HCT116 (cell line): ENCODE measurements around the gene IL36RN. TPM values are rescaled to one million over a fixed set of nuclear protein-coding genes. Genes with fewer than 3 reads are reported as not detected.

Experiments used
- ATAC-seq: fragments of 200-7000 bp; cut with Tn5 transposase; 2 replicates; pipeline ENCODE4 v1.9.1; 2020; ENCODE audit warnings: mild to moderate bottlenecking, moderate library complexity
- BruUV-seq: library from RNA; stranded (reverse); fragments of 400-500 nt; replicated peaks from 2 replicates; lab custom pipeline; 2021; lab: Mats Ljungman, UMichigan
- CTCF ChIA-PET: fragments of 300-600 bp; sonication (Branson Sonifier 250); formaldehyde crosslinking; loops from one replicate; lab custom pipeline; 2021; ENCODE audit warnings: antibody characterized with exemption; lab: Charles Lee
- POLR2A ChIA-PET: fragments of 300-600, 350-600 bp; sonication (Branson Sonifier 250); formaldehyde crosslinking; loops from one replicate; lab custom pipeline; 2021; ENCODE audit warnings: antibody characterized with exemption; lab: Charles Lee
- RAD21 ChIA-PET, 2 experiments: fragments of 300-600 bp; sonication (Branson Sonifier 250); formaldehyde crosslinking; loops; one replicate each; lab custom pipeline; 2023; ENCODE audit warnings: low total read pairs in 2 of 2; ENCODE audit not compliant: uncharacterized antibody in 2 of 2, unreplicated experiment in 2 of 2, low non-redundant PET in 1 of 2; lab: Charles Lee
- DNase-seq: peaks from one replicate; pipeline ENCODE4 v3.0.0-alpha.2; 2010; ENCODE audit warnings: low read depth, low spot score
- H2AFZ ChIP-seq: fragments of 200-600 bp; shearing (Covaris generic), sonication (generic); 2 replicates; pipeline ENCODE4 v1.6.1; 2017; ENCODE audit warnings: low read depth, mixed run types, mixed read lengths, antibody characterized with exemption, low read length; ENCODE audit not compliant: poor library complexity, severe bottlenecking
- H3K27ac ChIP-seq: 2 replicates; pipeline ENCODE4 v1.5.1; 2012; ENCODE audit warnings: low read depth, low read length
- H3K27me3 ChIP-seq: fragments of 200-600 bp; sonication (generic); 2 replicates; pipeline ENCODE4 v1.6.1; 2016; ENCODE audit warnings: mixed run types, low read length, mixed read lengths; ENCODE audit not compliant: insufficient read depth
- H3K36me3 ChIP-seq, 2 experiments: fragments of 200-500 bp in 1 of 2; fragments of 200-600 bp in 1 of 2; sonication (Bioruptor generic) in 1 of 2; sonication (generic) in 1 of 2; 2 replicates each; pipeline versions ENCODE4 v1.5.1 to v1.6.1; 2014 to 2016; ENCODE audit warnings: low read length in 2 of 2, inconsistent platforms in 1 of 2, mixed read lengths in 1 of 2, mixed run types in 1 of 2; ENCODE audit not compliant: insufficient read depth in 2 of 2, control insufficient read depth in 1 of 2
- H3K4me1 ChIP-seq, 2 experiments: fragments of 200-600 bp in 1 of 2; sonication (generic) in 1 of 2; 2 replicates each; pipeline versions ENCODE4 v1.5.1 to v1.6.1; 2012 to 2017; ENCODE audit warnings: low read length in 2 of 2, inconsistent platforms in 1 of 2, mild to moderate bottlenecking in 1 of 2, mixed read lengths in 1 of 2, mixed run types in 1 of 2, moderate library complexity in 1 of 2; ENCODE audit not compliant: insufficient read depth in 2 of 2, control insufficient read depth in 1 of 2
- H3K4me2 ChIP-seq: fragments of 200-600 bp; sonication (generic); 2 replicates; pipeline ENCODE4 v1.6.1; 2017; ENCODE audit warnings: mixed run types, low read length, mixed read lengths
- H3K4me3 ChIP-seq, 2 experiments: fragments of 200-600 bp in 1 of 2; sonication (generic) in 1 of 2; replicated peaks in 1 of 2; 2 replicates each; pipeline ENCODE4 v1.5.1; 2011 to 2016; ENCODE audit warnings: low read length in 2 of 2, control low read depth in 1 of 2, low read depth in 1 of 2, mild to moderate bottlenecking in 1 of 2, mixed read lengths in 1 of 2, mixed run types in 1 of 2
- H3K79me2 ChIP-seq: fragments of 200-600 bp; sonication (generic); 2 replicates; pipeline ENCODE4 v1.6.1; 2017; ENCODE audit warnings: mild to moderate bottlenecking, mixed run types, low read length, moderate library complexity, mixed read lengths; ENCODE audit not compliant: insufficient read depth
- H3K9ac ChIP-seq: fragments of 200-600 bp; sonication (generic); 2 replicates; pipeline ENCODE4 v1.6.1; 2016; ENCODE audit warnings: low read length, mixed read lengths
- H3K9me2 ChIP-seq: fragments of 200-600 bp; sonication (generic), shearing (Covaris generic); 2 replicates; pipeline ENCODE4 v1.6.1; 2017; ENCODE audit warnings: mixed run types, mild to moderate bottlenecking, moderate library complexity; ENCODE audit not compliant: insufficient read depth
- H3K9me3 ChIP-seq, 2 experiments: fragments of 200-500 bp in 1 of 2; fragments of 200-600 bp in 1 of 2; sonication (Bioruptor generic) in 1 of 2; sonication (generic) in 1 of 2; 2 replicates each; pipeline ENCODE4 v1.6.1; 2014 to 2017; ENCODE audit warnings: low read length in 2 of 2, mixed read lengths in 2 of 2, inconsistent platforms in 1 of 2, low read depth in 1 of 2, mild to moderate bottlenecking in 1 of 2, mixed run types in 1 of 2, moderate library complexity in 1 of 2; ENCODE audit not compliant: control insufficient read depth in 1 of 2, insufficient read depth in 1 of 2
- H4K20me1 ChIP-seq: fragments of 200-600 bp; sonication (generic), shearing (Covaris generic); 2 replicates; pipeline ENCODE4 v1.6.1; 2017; ENCODE audit warnings: mixed run types, mild to moderate bottlenecking, moderate library complexity; ENCODE audit not compliant: insufficient read depth
- CEBPB ChIP-seq: IDR thresholded peaks from 2 replicates; pipeline ENCODE4 v1.6.1; 2012; ENCODE audit warnings: low read depth
- EGR1 ChIP-seq: IDR thresholded peaks from 2 replicates; pipeline ENCODE4 v1.6.1; 2012; ENCODE audit warnings: low read depth
- ELF1 ChIP-seq: IDR thresholded peaks from 2 replicates; pipeline ENCODE4 v1.6.1; 2012; ENCODE audit warnings: low read depth, borderline replicate concordance
- EZH2phosphoT487 ChIP-seq: fragments of 200-600 bp; IDR thresholded peaks from 2 replicates; pipeline ENCODE4 v1.6.1; 2018; ENCODE audit warnings: antibody characterized with exemption, borderline replicate concordance
- FOSL1 ChIP-seq: IDR thresholded peaks from 2 replicates; pipeline ENCODE4 v1.6.1; 2012; ENCODE audit warnings: low read depth
- JUND ChIP-seq: IDR thresholded peaks from 2 replicates; pipeline ENCODE4 v1.6.1; 2012
- MAX ChIP-seq: IDR thresholded peaks from 2 replicates; pipeline ENCODE4 v1.6.1; 2012
- SP1 ChIP-seq: IDR thresholded peaks from 2 replicates; pipeline ENCODE4 v1.6.1; 2012; ENCODE audit warnings: low read depth
- SRF ChIP-seq: IDR thresholded peaks from 2 replicates; pipeline ENCODE4 v1.6.1; 2012; ENCODE audit warnings: low read depth
- intact Hi-C: fragments of 100-400 bp; cut with micrococcal nuclease; formaldehyde crosslinking; loops from 2 replicates; pipeline ENCODE4 v1.10.0; 2022
- total RNA-seq: library from RNA; stranded (reverse); gene quantifications from one replicate; pipeline ENCODE4 v1.2.1, GENCODE V29; 2021; ENCODE audit not compliant: unreplicated experiment
- TF ChIP-seq, protein P1 (sequence below): IDR thresholded peaks from 2 replicates; pipeline ENCODE4 v1.6.1; 2012; ENCODE audit warnings: low read depth
- TF ChIP-seq, protein P2 (sequence below): IDR thresholded peaks from 2 replicates; pipeline ENCODE4 v1.6.1; 2011; ENCODE audit warnings: mild to moderate bottlenecking, low read length, moderate library complexity; ENCODE audit not compliant: insufficient replicate concordance; ENCODE audit errors: extremely low read depth
- TF ChIP-seq, protein P3 (sequence below): IDR thresholded peaks from 2 replicates; pipeline ENCODE4 v1.6.1; 2012

Gene IL36RN
- total RNA-seq, 1 experiment from 2014 or later: not detected

GRCh38 chr2:113098532-113098931 is 39.5 kb downstream of the IL36RN start (continued):
- TF ChIP-seq, protein P1, sequence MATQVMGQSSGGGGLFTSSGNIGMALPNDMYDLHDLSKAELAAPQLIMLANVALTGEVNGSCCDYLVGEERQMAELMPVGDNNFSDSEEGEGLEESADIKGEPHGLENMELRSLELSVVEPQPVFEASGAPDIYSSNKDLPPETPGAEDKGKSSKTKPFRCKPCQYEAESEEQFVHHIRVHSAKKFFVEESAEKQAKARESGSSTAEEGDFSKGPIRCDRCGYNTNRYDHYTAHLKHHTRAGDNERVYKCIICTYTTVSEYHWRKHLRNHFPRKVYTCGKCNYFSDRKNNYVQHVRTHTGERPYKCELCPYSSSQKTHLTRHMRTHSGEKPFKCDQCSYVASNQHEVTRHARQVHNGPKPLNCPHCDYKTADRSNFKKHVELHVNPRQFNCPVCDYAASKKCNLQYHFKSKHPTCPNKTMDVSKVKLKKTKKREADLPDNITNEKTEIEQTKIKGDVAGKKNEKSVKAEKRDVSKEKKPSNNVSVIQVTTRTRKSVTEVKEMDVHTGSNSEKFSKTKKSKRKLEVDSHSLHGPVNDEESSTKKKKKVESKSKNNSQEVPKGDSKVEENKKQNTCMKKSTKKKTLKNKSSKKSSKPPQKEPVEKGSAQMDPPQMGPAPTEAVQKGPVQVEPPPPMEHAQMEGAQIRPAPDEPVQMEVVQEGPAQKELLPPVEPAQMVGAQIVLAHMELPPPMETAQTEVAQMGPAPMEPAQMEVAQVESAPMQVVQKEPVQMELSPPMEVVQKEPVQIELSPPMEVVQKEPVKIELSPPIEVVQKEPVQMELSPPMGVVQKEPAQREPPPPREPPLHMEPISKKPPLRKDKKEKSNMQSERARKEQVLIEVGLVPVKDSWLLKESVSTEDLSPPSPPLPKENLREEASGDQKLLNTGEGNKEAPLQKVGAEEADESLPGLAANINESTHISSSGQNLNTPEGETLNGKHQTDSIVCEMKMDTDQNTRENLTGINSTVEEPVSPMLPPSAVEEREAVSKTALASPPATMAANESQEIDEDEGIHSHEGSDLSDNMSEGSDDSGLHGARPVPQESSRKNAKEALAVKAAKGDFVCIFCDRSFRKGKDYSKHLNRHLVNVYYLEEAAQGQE: no peak
- TF ChIP-seq JUND (no peak), SRF (no peak), MAX (no peak)

DNA sequence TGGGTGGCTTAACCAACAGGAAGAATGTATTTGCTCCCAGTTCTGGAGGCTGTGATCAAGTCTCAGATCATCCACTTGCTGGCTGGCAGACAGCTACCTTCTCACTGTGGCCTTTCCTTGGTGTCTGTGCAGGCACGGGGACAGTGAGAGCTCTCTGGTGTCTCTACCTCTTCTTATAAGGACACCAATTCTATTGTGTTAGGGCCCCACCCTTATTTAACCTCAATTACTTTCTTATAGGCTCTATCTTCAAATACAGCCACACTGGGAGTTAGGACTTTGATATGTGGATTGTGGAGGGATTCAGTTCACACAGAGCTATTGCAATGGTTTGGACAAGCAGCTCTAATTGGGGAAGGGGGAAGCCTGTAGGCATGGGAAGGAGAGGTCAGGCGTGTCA is 43.1 kb downstream of the IL36RN start:
- H3K27me3 ChIP-seq: no peaks in the 10 kb centered on the region
- no peaks in the 10 kb centered on the region for H3K4me1 ChIP-seq
- no peak overlapping the region for H3K4me2 ChIP-seq
- no peak overlapping the region for H2AFZ ChIP-seq
- H3K79me2 ChIP-seq: no peaks in the 10 kb centered on the region
- intact Hi-C loops: no loop called here
- no peak for ATAC-seq
- H3K36me3 ChIP-seq: no peaks in the 10 kb centered on the region
- BruUV-seq: no TSS peak
- H3K4me3 ChIP-seq: no peak overlapping the region
- no peak overlapping the region for H3K9ac ChIP-seq
- no peak for TF ChIP-seq FOSL1
- no peak for TF ChIP-seq CEBPB
- TF ChIP-seq, protein P1: no peak
- TF ChIP-seq, protein P2, sequence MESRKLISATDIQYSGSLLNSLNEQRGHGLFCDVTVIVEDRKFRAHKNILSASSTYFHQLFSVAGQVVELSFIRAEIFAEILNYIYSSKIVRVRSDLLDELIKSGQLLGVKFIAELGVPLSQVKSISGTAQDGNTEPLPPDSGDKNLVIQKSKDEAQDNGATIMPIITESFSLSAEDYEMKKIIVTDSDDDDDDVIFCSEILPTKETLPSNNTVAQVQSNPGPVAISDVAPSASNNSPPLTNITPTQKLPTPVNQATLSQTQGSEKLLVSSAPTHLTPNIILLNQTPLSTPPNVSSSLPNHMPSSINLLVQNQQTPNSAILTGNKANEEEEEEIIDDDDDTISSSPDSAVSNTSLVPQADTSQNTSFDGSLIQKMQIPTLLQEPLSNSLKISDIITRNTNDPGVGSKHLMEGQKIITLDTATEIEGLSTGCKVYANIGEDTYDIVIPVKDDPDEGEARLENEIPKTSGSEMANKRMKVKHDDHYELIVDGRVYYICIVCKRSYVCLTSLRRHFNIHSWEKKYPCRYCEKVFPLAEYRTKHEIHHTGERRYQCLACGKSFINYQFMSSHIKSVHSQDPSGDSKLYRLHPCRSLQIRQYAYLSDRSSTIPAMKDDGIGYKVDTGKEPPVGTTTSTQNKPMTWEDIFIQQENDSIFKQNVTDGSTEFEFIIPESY: no peak
- TF ChIP-seq EGR1: no peak
- TF ChIP-seq SP1: no peak
- TF ChIP-seq ELF1: no peak
- no peak for TF ChIP-seq EZH2phosphoT487
- TF ChIP-seq, protein P3, sequence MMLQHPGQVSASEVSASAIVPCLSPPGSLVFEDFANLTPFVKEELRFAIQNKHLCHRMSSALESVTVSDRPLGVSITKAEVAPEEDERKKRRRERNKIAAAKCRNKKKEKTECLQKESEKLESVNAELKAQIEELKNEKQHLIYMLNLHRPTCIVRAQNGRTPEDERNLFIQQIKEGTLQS: no peak
- no peak for TF ChIP-seq SRF
- TF ChIP-seq, all 23 proteins: peak for 0
- ChIA-PET POLR2A (no interaction called here), RAD21 (no interaction called here), CTCF (interaction anchor here (1.0 kb wide), 1 partner anchor 36 kb away, joined by 3 read pairs; no protein-coding TSS in a partner anchor)
- H3K9me3 ChIP-seq: no peaks in the 10 kb centered on the region
- H3K27ac ChIP-seq: no peak overlapping the region
- DNase-seq: no peak
- H4K20me1 ChIP-seq: no peaks in the 10 kb centered on the region
- H3K9me2 ChIP-seq: no peaks in the 10 kb centered on the region
